Left hindlimb (tissue), 1 donor: Measurements from ENCODE around the gene ACTN1.

Experiments
- DNase-seq: peaks from one replicate; pipeline ENCODE4 v3.0.0-alpha.2; 2018

The ACTN1 gene

GRCh38 chr14:68932686-68933085 lies 46.4 kb downstream of the ACTN1 start:
- DNase-seq = no peak

GRCh38 chr14:68932231-68932630 lies 46.9 kb downstream of the ACTN1 start:
- no peak for DNase-seq

DNA sequence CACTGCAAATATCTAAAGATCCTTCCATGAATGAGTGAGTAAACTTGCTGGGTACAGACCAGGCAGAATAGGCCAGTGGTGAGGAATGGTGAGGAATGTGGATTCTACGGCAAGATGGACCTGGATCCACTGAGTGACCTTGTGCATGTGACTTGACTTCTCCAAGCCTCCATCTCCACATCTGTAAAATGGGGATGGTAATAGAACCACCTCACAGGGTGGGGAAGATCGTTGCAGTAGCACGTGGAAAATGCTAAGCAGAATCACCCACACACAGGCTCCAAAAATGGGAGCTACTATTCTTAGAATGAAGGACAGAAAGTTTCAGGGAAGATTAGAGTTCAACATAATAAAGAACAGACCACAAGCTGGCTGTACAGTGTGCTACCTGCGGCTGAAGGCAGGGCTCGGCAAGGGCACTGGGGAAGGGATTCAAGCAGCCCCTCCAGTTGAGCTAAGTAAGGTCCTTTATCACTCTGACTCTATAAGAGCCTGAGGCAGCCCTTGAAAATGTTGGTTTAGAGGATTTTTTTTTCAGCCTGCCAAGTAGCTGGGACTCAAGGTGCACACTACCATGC lies 47.5 kb downstream of the ACTN1 start:
- no peak for DNase-seq

DNA sequence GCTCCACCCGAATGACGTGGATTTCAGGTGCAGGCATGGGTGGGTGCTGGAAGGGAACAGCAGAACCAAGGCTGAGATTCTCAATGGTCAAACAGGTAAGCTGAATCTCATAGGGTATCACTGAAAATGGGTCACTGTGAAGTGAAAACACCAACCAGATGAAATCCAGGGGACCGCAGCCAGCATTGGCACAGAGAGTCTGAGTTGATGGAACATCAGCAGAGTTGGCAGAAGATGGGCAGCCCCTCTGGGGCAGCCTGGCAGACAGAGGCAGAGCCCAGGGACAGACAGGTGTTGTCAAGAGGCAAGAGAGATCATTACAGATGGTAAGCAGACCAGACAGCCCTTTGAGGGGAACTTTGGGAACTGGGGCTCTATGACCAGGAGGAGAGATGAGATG lies 48.0 kb downstream of the ACTN1 start:
- DNase-seq = no peak

GRCh38 chr14:68929623-68930307 lies 49.3 kb downstream of the ACTN1 start:
- no peak for DNase-seq

DNA sequence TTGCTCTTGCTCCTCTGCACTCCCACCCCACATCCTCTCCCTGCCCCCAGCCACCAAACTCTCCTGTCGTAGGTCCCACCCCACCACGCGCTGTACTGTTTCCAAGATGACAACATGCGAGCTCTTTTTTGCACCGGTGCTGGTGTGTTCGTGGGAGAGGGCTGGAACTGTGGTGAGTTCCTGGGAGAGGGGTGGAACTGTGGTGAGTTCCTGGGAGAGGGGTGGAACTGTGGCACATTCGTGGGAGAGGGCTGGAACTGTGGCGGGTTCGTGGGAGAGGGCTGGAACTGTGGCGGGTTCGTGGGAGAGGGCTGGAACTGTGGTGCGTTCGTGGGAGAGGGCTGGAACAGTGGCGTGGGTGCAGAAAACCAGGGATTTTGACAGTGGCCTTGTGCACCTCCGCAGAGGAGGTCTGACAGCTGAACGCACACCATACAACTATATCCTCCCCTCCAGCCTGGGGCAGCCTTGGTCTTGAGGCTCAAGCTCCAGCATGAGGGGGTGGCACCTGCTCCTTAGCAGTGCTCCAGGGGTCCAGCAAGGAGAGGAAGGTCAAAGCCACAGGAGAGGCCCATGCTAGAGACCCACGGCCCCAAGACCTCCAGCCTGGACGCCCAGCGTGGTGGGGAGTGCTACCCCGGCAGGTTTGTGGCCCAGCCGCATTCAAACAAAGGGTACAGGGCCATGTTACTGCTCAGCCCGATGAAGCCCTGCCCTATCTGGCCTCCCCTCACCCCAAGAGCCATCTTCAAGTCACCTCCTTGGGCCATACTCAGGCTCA lies 50.1 kb downstream of the ACTN1 start:
- DNase-seq = no peak

GRCh38 chr14:68927956-68928675 lies 51.0 kb downstream of the ACTN1 start:
- no peak for DNase-seq

DNA sequence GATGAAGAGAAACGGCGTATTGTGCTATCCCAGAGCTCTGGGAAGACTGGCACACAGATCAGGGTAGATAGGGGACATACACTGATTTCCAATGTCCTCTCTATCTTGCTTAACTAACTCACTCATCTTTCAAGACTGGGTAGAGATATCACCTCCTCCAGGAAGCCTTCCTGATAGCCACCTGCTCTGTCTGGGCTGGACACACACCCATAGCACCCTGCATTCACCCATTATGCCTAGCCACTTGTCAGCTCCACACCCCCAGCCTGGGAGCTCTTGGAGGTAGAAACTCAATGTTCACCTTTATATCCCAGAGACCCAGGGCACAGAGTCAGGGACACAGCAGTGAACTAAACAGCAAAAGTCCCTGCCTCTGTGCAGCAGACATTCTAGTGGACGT lies 52.0 kb downstream of the ACTN1 start:
- DNase-seq = no peak

DNA sequence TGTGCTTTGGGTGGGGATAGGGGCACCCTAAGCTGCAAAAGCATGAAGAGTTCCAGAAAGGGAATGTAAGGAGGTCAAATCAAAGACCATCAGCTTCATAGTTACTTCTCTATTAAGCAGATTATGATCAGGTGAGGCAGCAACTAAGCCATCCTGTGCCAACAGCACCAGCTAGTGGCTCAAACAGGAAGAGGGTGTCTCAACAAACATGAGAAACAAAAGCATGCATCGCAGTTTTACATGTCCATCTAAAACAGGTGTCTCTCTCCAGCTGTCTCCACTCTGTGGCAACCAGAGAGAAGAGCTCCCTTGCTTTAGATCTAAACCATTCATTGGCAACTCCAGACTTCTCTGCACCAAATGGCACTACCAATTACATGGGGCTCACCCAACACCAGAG lies 52.9 kb downstream of the ACTN1 start:
- no peak for DNase-seq

- DNase-seq = no peak
Observed at GRCh38 chr14:68925373-68925772, 53.7 kb downstream of the ACTN1 start.

DNA sequence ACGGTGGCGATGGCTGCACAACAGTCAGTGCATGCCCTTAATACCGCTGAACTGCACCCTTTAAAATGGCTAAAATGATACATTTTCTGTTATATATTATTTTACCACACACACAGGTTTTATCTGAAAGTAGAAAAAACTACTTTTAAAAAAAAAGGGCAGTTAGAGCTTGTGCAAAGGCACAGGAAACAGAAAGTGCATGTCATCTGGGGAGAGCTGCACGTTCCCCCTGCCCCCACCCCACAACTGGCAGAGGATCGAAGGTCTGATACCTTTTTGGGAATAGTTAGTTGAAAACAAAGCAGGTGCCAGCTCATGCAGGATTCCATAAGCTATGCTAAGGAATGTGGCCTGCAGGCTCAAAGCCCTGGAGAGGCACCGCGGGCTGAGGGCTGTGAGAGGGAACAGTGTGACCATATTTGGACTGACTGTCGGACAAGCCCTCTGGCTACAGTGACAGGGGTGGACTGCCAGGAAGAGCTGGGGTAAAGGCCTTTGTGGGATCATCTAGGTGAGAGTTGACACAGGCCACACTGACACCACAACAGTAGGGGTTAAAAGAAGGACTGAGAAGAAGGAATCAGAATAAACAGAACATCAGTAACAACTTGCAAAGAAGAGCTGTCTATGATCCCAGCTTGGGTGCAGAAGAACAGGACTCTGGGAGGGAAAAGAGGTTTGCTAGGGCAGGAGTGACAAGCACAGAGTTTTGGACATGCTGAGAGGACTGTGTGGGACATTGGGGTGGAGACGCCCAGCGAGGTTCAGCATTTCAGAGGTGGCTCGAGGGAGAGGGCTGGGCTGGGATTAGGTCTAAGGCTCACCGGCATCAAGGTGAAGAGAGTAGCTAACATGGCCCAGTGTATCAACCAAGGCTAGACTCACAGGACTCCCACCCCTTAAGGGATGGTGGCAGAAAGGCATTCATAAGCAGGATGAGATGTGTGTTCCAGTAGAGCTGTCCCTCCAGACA lies 54.6 kb downstream of the ACTN1 start:
- no peak for DNase-seq

DNA sequence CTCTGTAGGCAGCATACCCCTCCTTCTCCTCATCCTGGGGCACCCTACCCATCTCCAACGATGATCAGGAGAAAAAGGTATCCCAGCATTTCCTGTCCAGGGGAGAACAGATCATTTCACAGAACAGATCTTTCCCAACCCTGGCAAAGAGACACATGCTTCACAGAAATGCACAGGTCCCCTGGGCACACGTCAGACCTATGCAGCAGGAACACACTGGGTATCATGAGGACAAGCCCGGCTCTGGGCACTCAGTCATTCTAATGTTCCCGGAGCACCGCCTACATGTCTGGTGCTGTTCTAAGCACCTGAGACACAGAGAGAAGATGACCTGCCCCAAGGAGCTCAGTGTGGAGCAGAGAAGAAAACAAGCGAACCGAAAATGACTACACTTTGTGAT lies 56.2 kb downstream of the ACTN1 start:
- no peak for DNase-seq

DNA sequence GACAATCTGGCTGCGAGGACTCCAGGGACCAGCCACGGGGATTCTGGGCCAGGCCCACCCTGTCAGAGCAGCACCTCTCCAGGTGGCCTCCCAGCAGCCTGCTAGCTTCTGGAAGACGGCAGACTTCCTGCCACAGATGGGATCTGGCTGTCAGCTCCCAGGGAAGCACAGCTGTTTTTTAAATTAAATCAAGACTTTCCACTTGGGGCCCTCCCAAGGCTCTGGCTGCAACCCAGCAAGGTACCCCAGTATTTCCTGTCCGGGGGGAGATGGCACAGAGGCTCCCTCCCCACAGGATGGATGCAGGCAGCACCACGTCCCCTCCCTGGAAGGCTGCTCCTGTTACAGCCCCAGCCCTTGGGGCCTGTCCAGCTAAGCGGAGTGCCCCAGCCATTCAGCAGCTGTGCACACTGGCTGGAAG lies 56.9 kb downstream of the ACTN1 start:
- DNase-seq = peak; percentile 59

GRCh38 chr14:68921666-68922065 lies 57.4 kb downstream of the ACTN1 start:
- DNase-seq = no peak

GRCh38 chr14:68921049-68921448 lies 58.1 kb downstream of the ACTN1 start:
- DNase-seq = no peak

- no peak for DNase-seq
Observed at GRCh38 chr14:68919129-68919927, 59.8 kb downstream of the ACTN1 start.

GRCh38 chr14:68918612-68919011 lies 60.5 kb downstream of the ACTN1 start:
- no peak for DNase-seq

DNA sequence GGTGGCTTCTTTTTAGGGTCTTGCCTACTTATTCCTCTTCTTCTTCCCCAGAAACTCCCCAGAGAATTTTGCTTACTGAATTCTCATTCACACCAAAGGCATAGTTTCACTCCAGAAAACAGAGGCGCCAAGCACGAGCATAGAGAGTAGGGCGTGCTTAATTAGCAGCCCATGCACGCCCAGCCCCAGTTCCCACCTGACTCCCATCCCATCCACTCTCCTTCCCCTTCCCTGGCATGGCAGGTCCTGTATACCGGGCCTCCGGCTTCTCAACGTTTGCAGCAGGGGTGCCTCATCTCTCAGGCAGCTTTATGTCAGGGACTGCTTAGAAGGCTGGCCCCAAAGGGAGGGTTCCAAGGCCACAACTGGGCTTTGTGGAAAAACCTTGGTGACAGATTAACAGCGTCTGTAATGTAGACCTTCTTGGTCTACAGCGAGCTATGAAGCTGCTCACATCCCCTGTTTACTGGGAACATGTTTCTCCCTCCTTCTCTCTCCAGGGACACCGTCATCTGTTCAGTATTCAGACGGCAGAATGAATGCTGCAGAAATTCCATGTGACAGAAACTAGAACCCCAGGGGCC lies 62.7 kb downstream of the ACTN1 start:
- no peak for DNase-seq

DNA sequence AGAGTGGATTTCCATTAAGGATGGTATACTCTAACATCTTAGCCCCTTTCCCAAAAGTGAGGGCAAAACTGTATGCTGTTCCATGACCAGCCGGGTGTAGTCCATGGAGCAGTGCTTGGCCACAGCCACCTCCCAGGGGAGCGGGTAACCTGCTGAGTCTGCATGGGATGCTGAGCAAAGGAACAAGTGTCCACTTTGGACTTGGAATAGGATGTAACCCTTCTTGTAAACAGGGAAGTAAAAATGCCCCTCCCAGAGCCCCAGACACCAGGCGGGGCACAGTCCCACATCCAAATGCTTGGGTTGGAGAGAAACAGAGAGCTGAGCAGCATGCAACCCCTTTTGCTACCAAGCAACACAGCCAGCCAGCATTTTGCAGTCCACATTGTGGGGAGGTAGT lies 65.6 kb downstream of the ACTN1 start:
- DNase-seq = no peak

- peak; percentile 75 for DNase-seq
Observed at GRCh38 chr14:68911594-68912227, 67.4 kb downstream of the ACTN1 start.
